GM10266 (cell line): Measurements from ENCODE around the gene POLA1.

ENCODE experiments used
- DNase-seq: peaks from one replicate; pipeline ENCODE4 v3.0.0; 2012; ENCODE audit errors: extremely low spot score
- TF ChIP-seq, protein P1 (sequence below): IDR thresholded peaks from 2 replicates; pipeline ENCODE4 v1.5.1; 2012; ENCODE audit warnings: mild to moderate bottlenecking, low read depth; ENCODE audit not compliant: control insufficient read depth, insufficient read depth; ENCODE audit errors: missing control alignments

Gene POLA1

DNA sequence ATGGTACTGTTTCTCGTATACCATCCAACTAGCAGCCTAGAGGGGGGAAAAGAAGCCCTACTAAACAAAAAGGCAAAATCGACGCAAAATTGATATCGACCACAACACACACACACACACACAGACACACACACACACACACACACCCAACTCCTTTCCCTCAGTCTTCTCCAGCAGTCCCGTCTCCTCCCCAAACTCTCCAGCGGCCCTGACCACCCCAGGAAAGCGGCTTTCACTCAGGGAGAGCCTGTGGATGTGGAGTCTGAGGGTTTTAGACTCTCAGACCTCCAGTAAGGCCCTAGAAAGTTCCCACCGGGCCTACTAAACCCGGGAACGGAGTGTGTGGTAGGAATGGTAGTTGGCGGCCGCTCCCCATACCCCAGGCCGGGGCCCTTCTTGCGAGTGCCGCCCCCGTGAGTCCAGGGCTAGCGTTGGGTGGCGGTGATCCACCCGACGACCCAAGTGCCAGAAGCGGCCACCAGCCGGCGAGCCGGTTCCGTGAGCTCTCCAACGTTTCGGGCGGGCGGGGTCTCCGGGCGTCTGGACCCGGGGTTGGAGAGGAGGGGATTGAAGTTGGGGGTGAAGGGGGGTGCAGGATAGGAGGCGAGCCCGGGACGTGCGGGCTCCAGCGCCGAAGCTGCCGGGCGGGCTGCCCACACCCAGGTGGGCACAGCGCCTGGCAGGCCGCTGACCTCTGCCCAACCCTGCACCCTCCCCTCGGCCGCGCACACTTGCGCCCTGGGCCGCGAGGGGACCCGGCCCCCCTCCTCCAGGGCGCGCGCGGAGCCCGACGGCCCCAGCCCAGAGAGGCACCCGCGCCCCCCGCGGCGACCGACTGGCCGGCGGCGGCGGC is 308.3 kb downstream of the POLA1 start:
- no peak for DNase-seq
- TF ChIP-seq, protein P1, sequence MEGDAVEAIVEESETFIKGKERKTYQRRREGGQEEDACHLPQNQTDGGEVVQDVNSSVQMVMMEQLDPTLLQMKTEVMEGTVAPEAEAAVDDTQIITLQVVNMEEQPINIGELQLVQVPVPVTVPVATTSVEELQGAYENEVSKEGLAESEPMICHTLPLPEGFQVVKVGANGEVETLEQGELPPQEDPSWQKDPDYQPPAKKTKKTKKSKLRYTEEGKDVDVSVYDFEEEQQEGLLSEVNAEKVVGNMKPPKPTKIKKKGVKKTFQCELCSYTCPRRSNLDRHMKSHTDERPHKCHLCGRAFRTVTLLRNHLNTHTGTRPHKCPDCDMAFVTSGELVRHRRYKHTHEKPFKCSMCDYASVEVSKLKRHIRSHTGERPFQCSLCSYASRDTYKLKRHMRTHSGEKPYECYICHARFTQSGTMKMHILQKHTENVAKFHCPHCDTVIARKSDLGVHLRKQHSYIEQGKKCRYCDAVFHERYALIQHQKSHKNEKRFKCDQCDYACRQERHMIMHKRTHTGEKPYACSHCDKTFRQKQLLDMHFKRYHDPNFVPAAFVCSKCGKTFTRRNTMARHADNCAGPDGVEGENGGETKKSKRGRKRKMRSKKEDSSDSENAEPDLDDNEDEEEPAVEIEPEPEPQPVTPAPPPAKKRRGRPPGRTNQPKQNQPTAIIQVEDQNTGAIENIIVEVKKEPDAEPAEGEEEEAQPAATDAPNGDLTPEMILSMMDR, result no peak

- DNase-seq, result no peak
These were observed 308.9 kb downstream of the POLA1 start for GRCh38 chrX:25002661-25003020.

GRCh38 chrX:25003066-25003849 is 309.5 kb downstream of the POLA1 start:
- no peak for DNase-seq
- TF ChIP-seq, protein P1, result no peak

More at GRCh38 chrX:25002661-25003020, 308.9 kb downstream of the POLA1 start:
- TF ChIP-seq, protein P1, result no peak

DNA sequence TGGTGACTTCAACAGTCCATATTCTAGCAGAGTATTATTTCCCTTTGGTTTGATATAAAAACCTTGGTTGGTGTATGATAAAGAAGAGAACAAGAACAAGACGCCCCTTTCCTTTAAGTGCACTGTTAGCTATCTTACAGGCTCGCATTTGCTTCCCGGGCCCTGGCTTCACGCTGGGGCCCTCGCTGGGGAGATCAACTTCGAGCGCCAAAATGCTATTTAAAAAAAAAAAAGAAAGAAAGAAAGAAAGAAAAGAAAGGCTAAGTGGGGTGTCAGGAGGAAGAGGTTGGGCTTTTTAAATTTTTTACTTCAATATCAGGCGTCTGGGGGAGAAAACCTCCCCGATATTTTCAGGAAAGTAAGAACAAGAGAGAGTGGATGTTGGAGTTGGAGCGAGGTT is 310.3 kb downstream of the POLA1 start:
- DNase-seq, result no peak
- TF ChIP-seq, protein P1, result no peak

- TF ChIP-seq, protein P1, result no peak
- no peak for DNase-seq
These were observed 310.8 kb downstream of the POLA1 start for GRCh38 chrX:25004485-25005032.

DNA sequence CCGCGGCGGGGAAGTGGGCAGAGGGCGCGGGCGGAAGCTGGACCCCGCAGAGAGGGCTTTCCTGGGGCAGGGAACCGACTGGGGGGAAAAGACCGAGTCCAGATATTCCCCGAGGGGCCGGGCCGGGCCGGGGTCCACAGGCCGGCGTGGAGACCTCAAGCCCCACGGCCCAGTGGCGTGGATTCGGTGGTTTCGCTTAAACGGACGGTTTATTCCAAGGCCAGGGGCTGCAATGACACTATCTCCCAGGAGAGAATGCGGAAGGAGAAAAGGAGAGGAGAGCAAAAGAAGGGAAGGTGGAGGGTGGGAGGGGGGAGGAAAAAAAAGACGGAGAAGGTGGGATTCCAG is 311.3 kb downstream of the POLA1 start:
- TF ChIP-seq, protein P1, result no peak

More for the DNA sequence above, 311.3 kb downstream of the POLA1 start:
- no peak for DNase-seq
